Endodermal cell (in vitro differentiated cells): ENCODE results near the gene EPHB3. TPM values are rescaled to one million over a fixed set of nuclear protein-coding genes. Genes with fewer than 3 reads are reported as not detected.

ENCODE experiments used
- DNase-seq: peaks from one replicate; pipeline ENCODE4 v3.0.0-alpha.2; 2017
- H3K27ac ChIP-seq: 2 replicates; pipeline ENCODE4 v1.5.1; 2013; ENCODE audit warnings: mild to moderate bottlenecking, low read depth, low read length, moderate library complexity
- H3K27me3 ChIP-seq: 2 replicates; pipeline ENCODE4 v1.6.1; 2013; ENCODE audit warnings: mild to moderate bottlenecking, low read length, moderate library complexity; ENCODE audit not compliant: insufficient read depth, control insufficient read depth, poor library complexity, severe bottlenecking
- H3K36me3 ChIP-seq: 2 replicates; pipeline ENCODE4 v1.7.0; 2013; ENCODE audit warnings: mild to moderate bottlenecking, low read length, moderate library complexity; ENCODE audit not compliant: control insufficient read depth, insufficient read depth
- H3K4me1 ChIP-seq: one replicate; pipeline ENCODE4 v1.7.0; 2013; ENCODE audit warnings: low read length; ENCODE audit not compliant: control insufficient read depth, insufficient read depth
- H3K4me3 ChIP-seq: 2 replicates; pipeline ENCODE4 v1.5.1; 2013; ENCODE audit warnings: mild to moderate bottlenecking, low read length, moderate library complexity
- H3K9ac ChIP-seq: 2 replicates; pipeline ENCODE4 v1.6.1; 2013; ENCODE audit warnings: mild to moderate bottlenecking, low read length, moderate library complexity; ENCODE audit not compliant: poor library complexity, severe bottlenecking; ENCODE audit errors: extremely low read depth
- H3K9me3 ChIP-seq: 2 replicates; pipeline ENCODE4 v1.6.1; 2013; ENCODE audit warnings: mild to moderate bottlenecking, low read length, moderate library complexity; ENCODE audit not compliant: control insufficient read depth
- H3K27ac Mint-ChIP-seq: 2 replicates; pipeline ENCODE4 v1.8.0; 2020; ENCODE audit warnings: mixed read lengths
- H3K27me3 Mint-ChIP-seq: 2 replicates; pipeline ENCODE4 v1.8.0; 2021; ENCODE audit warnings: mild to moderate bottlenecking, mixed read lengths; ENCODE audit not compliant: insufficient read depth
- H3K36me3 Mint-ChIP-seq: 2 replicates; pipeline ENCODE4 v1.8.0; 2020; ENCODE audit warnings: low read depth, mixed read lengths
- H3K4me1 Mint-ChIP-seq: 2 replicates; pipeline ENCODE4 v1.8.0; 2020; ENCODE audit warnings: mixed read lengths
- H3K4me3 Mint-ChIP-seq: 2 replicates; pipeline ENCODE4 v1.8.0; 2020; ENCODE audit warnings: mild to moderate bottlenecking, moderate library complexity, mixed read lengths
- H3K9me3 Mint-ChIP-seq: 2 replicates; pipeline ENCODE4 v1.8.0; 2020; ENCODE audit warnings: mild to moderate bottlenecking, mixed read lengths
- WGBS, 2 experiments: methylation state at CpG; one replicate each; pipeline versions ENCODE4 v1.1.5 to v1.1.7; 2013; ENCODE audit warnings: missing lambda C conversion rate in 2 of 2, mixed read lengths in 1 of 2; ENCODE audit not compliant: insufficient coverage in 1 of 2, insufficient read length in 1 of 2; 5-methylcytosine and 5-hydroxymethylcytosine counted together
- total RNA-seq, 2 donors: library from RNA; stranded (reverse); fragmentation: NEBNext Ultra II Directional in 1 of 2; extraction: Animal tissue kit (Norgen Biotek cat#: 25700) in 1 of 2; gene quantifications; 2 replicates in 1 of 2; 3 replicates in 1 of 2; pipeline ENCODE4 v1.2.1, GENCODE V29; 2021
- TF ChIP-seq, protein P1 (sequence below): fragments of 200-600 bp; sonication (generic); conservative IDR thresholded peaks from 2 replicates; pipeline ENCODE4 v1.5.0; 2021; ENCODE audit warnings: antibody characterized with exemption, mild to moderate bottlenecking

EPHB3 gene
- total RNA-seq, 2 donors from 2014 or later, result 32.7 to 36.9 TPM

- no peaks in the 10 kb centered on the region for H3K9me3 Mint-ChIP-seq
- H3K27me3 Mint-ChIP-seq, result peaks cover 79% of the 10 kb centered on the region
- WGBS, 2 experiments, result 15 to 27% methylated on average over 3 to 9 of the region's 11 CpGs
- peaks cover 40% of the 10 kb centered on the region for H3K4me1 ChIP-seq
- no peak overlapping the region for H3K27ac ChIP-seq
- H3K27ac Mint-ChIP-seq, result peak overlapping the region; percentile 61
- peak overlapping the region; percentile 58 for H3K9ac ChIP-seq
- peaks cover 62% of the 10 kb centered on the region for H3K4me1 Mint-ChIP-seq
- H3K9me3 ChIP-seq, result no peaks in the 10 kb centered on the region
- peaks cover 21% of the 10 kb centered on the region for H3K36me3 ChIP-seq
- DNase-seq, result peak; percentile 71
- TF ChIP-seq, protein P1, sequence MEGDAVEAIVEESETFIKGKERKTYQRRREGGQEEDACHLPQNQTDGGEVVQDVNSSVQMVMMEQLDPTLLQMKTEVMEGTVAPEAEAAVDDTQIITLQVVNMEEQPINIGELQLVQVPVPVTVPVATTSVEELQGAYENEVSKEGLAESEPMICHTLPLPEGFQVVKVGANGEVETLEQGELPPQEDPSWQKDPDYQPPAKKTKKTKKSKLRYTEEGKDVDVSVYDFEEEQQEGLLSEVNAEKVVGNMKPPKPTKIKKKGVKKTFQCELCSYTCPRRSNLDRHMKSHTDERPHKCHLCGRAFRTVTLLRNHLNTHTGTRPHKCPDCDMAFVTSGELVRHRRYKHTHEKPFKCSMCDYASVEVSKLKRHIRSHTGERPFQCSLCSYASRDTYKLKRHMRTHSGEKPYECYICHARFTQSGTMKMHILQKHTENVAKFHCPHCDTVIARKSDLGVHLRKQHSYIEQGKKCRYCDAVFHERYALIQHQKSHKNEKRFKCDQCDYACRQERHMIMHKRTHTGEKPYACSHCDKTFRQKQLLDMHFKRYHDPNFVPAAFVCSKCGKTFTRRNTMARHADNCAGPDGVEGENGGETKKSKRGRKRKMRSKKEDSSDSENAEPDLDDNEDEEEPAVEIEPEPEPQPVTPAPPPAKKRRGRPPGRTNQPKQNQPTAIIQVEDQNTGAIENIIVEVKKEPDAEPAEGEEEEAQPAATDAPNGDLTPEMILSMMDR, result no peak
- peak overlapping the region; percentile 98 for H3K4me3 ChIP-seq
- peaks cover 36% of the 10 kb centered on the region for H3K27me3 ChIP-seq
- H3K4me3 Mint-ChIP-seq, result peak overlapping the region; percentile 81
- H3K36me3 Mint-ChIP-seq, result no peaks in the 10 kb centered on the region
Measured at GRCh38 chr3:184563561-184563925, 2.0 kb downstream of the EPHB3 start.

DNA sequence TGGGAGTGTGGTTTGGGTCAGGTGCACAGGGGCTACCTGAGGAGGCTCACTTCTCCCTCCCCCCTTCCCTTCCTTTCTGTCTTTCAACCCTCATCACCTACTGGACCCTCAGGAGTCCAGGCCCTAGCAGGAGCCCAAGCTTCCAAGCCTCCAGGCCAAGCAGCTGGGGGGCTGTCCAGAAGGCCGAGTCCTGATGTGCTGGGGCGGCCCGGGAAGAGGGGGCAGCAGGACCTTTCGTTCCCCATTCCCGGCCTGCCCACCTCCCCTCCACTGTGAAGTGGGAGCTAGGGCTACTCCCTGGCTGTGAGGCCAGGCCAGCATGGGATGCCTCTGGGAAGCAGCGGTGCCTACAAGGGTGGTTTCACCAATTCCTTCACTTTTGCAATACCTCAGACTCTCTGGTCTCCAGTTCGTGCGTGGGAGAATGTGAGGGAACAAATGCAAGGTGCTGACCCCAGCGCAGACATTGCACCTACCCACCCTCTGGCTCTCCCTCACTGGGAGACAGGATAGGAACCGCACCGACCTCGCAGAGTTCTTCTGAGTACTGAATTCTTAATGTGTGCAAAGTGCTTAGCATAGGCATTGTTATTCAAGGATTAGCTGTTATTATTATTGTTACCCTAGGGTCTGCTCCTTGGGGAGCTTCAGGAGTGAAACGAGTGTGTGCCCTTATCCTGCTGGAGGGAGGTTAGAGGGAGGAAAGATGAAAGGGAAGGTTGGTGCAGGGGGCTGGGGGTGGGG, 2.5 kb downstream of the EPHB3 start:
- peaks cover 21% of the 10 kb centered on the region for H3K36me3 ChIP-seq
- TF ChIP-seq, protein P1, result no peak
- H3K27ac ChIP-seq, result no peak overlapping the region
- peaks cover 36% of the 10 kb centered on the region for H3K27me3 ChIP-seq
- no peaks in the 10 kb centered on the region for H3K9me3 ChIP-seq
- no peaks in the 10 kb centered on the region for H3K9me3 Mint-ChIP-seq
- H3K9ac ChIP-seq, result peak overlapping the region; percentile 58
- peaks cover 36% of the 10 kb centered on the region for H3K4me1 ChIP-seq
- 10 to 20% methylated on average over 1 to 13 of the region's 13 CpGs for WGBS, 2 experiments
- peak overlapping the region; percentile 98 for H3K4me3 ChIP-seq
- H3K36me3 Mint-ChIP-seq, result no peaks in the 10 kb centered on the region
- H3K4me3 Mint-ChIP-seq, result peak overlapping the region; percentile 81
- peak overlapping the region; percentile 61 for H3K27ac Mint-ChIP-seq
- H3K27me3 Mint-ChIP-seq, result peaks cover 78% of the 10 kb centered on the region
- peak; percentile 72 for DNase-seq
- peaks cover 56% of the 10 kb centered on the region for H3K4me1 Mint-ChIP-seq

DNA sequence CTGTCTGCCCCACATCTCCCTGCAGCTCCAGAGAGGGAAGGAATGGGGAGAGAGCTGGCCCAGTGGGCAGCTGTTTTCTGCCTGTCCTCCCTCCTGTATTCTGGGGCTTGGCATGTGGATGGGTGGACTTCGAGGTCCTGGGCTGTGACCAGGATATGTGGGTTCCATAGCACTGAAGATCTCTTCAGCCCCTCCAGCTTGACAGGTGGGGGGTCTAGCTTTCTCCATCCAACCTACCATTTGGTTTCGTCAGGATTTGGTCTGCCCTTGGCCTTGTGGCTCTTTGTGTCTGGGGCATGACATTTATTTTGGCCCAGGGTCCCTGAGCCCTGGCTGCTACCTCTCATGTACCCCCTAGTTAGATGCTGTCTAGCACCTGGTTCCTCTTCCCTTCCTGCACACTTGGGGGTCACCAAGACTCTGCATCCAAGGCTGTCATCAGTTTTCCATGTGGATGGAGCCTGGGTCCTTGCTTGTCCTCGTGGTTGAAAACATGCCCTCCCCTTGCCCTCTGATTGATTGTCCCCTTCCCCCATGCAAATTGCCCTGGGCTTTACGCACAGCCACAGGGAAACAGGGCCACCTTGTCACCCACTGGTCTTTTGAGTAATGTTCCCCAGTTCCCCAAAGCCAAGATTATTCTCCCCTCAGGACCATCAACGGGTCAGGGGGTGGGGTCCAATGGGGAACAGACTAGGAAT, 3.2 kb downstream of the EPHB3 start:
- H3K27ac Mint-ChIP-seq, result no peak overlapping the region
- H3K36me3 Mint-ChIP-seq, result no peaks in the 10 kb centered on the region
- Histone ChIP-seq H3K4me1 (peaks cover 33% of the 10 kb centered on the region), H3K9me3 (no peaks in the 10 kb centered on the region), H3K4me3 (peak overlapping the region; percentile 98), H3K27me3 (peaks cover 36% of the 10 kb centered on the region), H3K9ac (no peak overlapping the region), H3K36me3 (peaks cover 21% of the 10 kb centered on the region), H3K27ac (no peak overlapping the region)
- no peaks in the 10 kb centered on the region for H3K9me3 Mint-ChIP-seq
- WGBS, 2 experiments, result 11 to 59% methylated on average over 1 to 5 of the region's 5 CpGs
- peaks cover 51% of the 10 kb centered on the region for H3K4me1 Mint-ChIP-seq
- TF ChIP-seq, protein P1, result no peak
- peaks cover 75% of the 10 kb centered on the region for H3K27me3 Mint-ChIP-seq
- H3K4me3 Mint-ChIP-seq, result peak overlapping the region; percentile 81
- DNase-seq, result no peak
